ENCODE results near the gene CD27. TPM values are rescaled to one million over a fixed set of nuclear protein-coding genes. Genes with fewer than 3 reads are reported as not detected.
"Not testable (repeated sequence)": the region's sequence is repeated elsewhere in the genome, so short reads cannot be mapped to it uniquely, and the experiment has no call there.

CD27 gene
- total RNA-seq, 3 donors from 2014 or later, result 1.8 to 5.3 (median 3.9) TPM

- no peak overlapping the region for H3K4me3 ChIP-seq
- DNase-seq (peak in 1 of 3 donors; percentile 83), ATAC-seq (peak; percentile 52)
- H3K9me3 ChIP-seq, result no peaks in the 10 kb centered on the region
- peaks cover 25% of the 10 kb centered on the region for H3K4me1 ChIP-seq (ENCODE audit: low read depth)
- H3K36me3 ChIP-seq (ENCODE audit: low read depth), result no peaks in the 10 kb centered on the region
- TF ChIP-seq, protein P1, sequence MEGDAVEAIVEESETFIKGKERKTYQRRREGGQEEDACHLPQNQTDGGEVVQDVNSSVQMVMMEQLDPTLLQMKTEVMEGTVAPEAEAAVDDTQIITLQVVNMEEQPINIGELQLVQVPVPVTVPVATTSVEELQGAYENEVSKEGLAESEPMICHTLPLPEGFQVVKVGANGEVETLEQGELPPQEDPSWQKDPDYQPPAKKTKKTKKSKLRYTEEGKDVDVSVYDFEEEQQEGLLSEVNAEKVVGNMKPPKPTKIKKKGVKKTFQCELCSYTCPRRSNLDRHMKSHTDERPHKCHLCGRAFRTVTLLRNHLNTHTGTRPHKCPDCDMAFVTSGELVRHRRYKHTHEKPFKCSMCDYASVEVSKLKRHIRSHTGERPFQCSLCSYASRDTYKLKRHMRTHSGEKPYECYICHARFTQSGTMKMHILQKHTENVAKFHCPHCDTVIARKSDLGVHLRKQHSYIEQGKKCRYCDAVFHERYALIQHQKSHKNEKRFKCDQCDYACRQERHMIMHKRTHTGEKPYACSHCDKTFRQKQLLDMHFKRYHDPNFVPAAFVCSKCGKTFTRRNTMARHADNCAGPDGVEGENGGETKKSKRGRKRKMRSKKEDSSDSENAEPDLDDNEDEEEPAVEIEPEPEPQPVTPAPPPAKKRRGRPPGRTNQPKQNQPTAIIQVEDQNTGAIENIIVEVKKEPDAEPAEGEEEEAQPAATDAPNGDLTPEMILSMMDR (IDR thresholded peaks at IDR 0.05), result peak; percentile 79
- intact Hi-C loops (cut with DNase I, micrococcal nuclease), result no loop called here
These were observed 20.9 kb downstream of the CD27 start for GRCh38 chr12:6465467-6466183.

GRCh38 chr12:6466184-6466573 is 21.4 kb downstream of the CD27 start:
- no peaks in the 10 kb centered on the region for H3K9me3 ChIP-seq
- TF ChIP-seq, protein P1 (IDR thresholded peaks at IDR 0.05), result no peak
- H3K36me3 ChIP-seq (ENCODE audit: low read depth), result no peaks in the 10 kb centered on the region
- no peak for ATAC-seq
- no peak overlapping the region for H3K4me3 ChIP-seq
- intact Hi-C loops (cut with DNase I, micrococcal nuclease), result no loop called here
- peaks cover 30% of the 10 kb centered on the region for H3K4me1 ChIP-seq (ENCODE audit: low read depth)
- no peak for DNase-seq

GRCh38 chr12:6466751-6467150 is 22.0 kb downstream of the CD27 start:
- intact Hi-C loops (cut with DNase I, micrococcal nuclease); H3K36me3 ChIP-seq (ENCODE audit: low read depth): not testable (repeated sequence)

DNA sequence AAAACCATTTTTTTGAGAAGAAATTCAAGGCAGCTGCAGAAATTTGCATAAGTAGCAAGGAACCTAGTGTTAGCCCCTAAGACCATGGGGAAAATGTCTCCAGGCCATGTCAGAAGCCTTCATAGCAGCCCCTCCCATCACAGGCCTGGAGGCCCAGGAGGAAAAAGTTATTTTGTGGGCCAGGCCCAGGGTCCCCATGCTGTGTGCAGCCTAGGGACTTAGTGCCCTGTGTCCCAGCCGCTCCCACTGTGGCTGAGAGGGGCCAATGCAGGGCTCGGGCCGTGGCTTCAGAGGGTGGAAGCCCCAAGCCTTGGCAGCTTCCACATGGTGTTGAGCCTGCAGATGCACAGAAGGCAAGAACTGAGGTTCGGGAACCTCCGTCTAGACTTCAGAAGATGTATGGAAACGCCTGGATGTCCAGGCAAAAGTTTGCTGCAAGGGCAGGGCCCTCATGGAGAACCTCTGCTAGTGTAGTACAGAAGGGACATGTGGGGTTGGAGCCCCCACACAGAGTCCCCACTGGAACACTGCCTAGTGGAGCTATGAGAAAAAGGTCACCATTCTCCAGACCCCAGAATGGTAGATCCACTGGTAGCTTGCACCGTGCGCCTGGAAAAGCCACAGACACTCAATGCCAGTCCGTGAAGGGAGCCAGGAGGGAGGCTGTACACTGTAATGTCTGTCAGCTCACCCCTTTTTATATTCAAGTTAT is 23.0 kb downstream of the CD27 start:
- H3K36me3 ChIP-seq (ENCODE audit: low read depth); H3K4me3 ChIP-seq; H3K9me3 ChIP-seq; DNase-seq; ATAC-seq; intact Hi-C loops (cut with DNase I, micrococcal nuclease): not testable (repeated sequence)
- H3K4me1 ChIP-seq (ENCODE audit: low read depth), result peaks cover 29% of the 10 kb centered on the region

More at GRCh38 chr12:6466751-6467150, 22.0 kb downstream of the CD27 start:
- not testable (repeated sequence) for DNase-seq, H3K9me3 ChIP-seq, ATAC-seq, H3K4me3 ChIP-seq
- H3K4me1 ChIP-seq (ENCODE audit: low read depth), result peaks cover 32% of the 10 kb centered on the region

DNA sequence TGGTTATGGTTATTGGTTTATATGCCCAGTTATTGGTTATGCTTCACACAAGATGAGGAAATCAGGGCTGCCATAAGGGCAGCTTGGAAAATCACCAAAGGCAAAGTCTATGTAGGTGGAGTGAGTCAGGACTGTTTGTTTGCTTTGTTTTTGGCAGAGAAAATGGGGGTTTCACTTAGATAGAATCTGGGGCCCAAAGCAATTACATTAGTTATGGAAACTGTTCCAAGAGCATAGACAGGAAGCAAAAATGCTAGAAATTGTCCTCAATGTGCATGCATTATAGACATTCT is 23.5 kb downstream of the CD27 start:
- no peaks in the 10 kb centered on the region for H3K9me3 ChIP-seq
- no peak overlapping the region for H3K4me3 ChIP-seq
- intact Hi-C loops (cut with DNase I, micrococcal nuclease), result no loop called here
- no peak for DNase-seq
- TF ChIP-seq, protein P1 (IDR thresholded peaks at IDR 0.05), result no peak
- no peaks in the 10 kb centered on the region for H3K36me3 ChIP-seq (ENCODE audit: low read depth)
- H3K4me1 ChIP-seq (ENCODE audit: low read depth), result peaks cover 29% of the 10 kb centered on the region
- no peak for ATAC-seq

DNA sequence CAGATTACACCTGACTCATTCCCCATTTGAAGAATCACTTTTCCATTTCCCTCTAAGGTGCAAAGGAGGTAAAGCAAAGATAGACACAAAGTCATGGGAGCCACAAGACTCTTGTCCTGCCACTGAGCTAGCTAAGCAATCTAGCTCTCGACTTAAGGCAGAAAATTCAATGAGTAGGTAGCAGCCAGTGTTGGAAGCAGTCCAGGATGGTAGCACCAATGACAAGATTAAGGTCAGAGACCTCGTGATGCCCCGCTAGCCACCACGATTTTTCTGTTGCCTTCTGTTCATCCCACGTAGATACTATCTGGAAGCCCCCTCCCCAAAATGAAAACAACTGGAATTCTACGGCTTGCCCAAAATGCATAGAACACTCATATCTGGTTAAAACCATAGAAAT is 24.3 kb downstream of the CD27 start:
- ATAC-seq, result no peak
- peaks cover 29% of the 10 kb centered on the region for H3K4me1 ChIP-seq (ENCODE audit: low read depth)
- no peaks in the 10 kb centered on the region for H3K9me3 ChIP-seq
- intact Hi-C loops (cut with DNase I, micrococcal nuclease), result no loop called here
- DNase-seq, result no peak
- H3K36me3 ChIP-seq (ENCODE audit: low read depth), result no peaks in the 10 kb centered on the region
- H3K4me3 ChIP-seq, result no peak overlapping the region
- TF ChIP-seq, protein P1 (IDR thresholded peaks at IDR 0.05), result no peak

All from mucosa of descending colon (tissue), 3 donors.